HG03135 (cell line): ENCODE results near the gene LPAR5.
A peak's percentile ranks its signal among the peaks of the same experiment; 100 is the strongest.

Experiments
- ATAC-seq: cut with Tn5 transposase; IDR thresholded peaks from one replicate; pipeline ENCODE4 v1.9.1; 2021; ENCODE audit warnings: mild to moderate bottlenecking, moderate library complexity; ENCODE audit not compliant: unreplicated experiment

The LPAR5 gene

GRCh38 chr12:6635856-6636531 is at the start of gene LPAR5:
LPAR5 (minus strand) TSS chr12:6635959; CDS start chr12:6621248, 14,711 bp downstream.
- peak; percentile 42 for ATAC-seq

- no peak for ATAC-seq
These were observed 48.9 kb upstream of the LPAR5 start for GRCh38 chr12:6684609-6685008.

DNA sequence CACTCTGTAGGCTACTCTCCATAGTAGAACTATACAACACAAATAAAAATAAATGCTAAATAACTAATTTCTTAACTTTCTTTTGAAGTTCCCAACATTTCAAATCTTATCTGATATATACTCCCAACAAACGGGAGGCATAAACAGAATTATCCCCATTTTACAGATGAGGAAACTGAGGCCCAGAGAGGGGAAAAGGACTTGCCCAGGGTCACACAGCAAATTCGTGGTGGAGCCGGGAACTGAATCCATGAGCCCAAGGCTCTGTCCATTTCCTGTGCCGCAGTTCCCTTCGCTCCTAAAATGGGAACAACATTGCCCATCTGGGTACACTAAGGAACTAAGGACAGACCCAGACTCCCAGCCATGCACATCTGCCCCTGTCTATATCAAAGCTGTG is 41.2 kb upstream of the LPAR5 start:
- ATAC-seq, result no peak

DNA sequence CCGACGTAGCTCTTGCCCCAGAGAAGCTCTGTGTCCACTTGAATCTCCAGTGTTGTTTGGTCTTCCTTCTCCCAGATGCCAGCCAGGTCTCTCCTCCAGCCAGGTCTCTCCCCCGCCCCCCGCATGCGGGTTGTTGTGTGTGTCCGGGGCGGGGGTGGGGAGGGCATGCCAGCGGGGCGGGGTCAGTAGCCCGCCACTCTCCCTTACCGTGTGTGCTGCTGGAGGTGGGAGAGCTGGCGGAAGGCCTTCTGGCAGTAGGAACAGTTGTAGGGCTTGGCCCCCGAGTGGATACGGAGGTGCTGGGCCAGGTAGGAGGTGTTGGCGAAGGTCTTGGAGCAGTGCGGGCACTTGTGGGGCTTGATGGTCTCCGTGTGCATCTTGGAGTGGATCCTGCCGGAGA is 36.4 kb upstream of the LPAR5 start:
- ATAC-seq, result no peak

DNA sequence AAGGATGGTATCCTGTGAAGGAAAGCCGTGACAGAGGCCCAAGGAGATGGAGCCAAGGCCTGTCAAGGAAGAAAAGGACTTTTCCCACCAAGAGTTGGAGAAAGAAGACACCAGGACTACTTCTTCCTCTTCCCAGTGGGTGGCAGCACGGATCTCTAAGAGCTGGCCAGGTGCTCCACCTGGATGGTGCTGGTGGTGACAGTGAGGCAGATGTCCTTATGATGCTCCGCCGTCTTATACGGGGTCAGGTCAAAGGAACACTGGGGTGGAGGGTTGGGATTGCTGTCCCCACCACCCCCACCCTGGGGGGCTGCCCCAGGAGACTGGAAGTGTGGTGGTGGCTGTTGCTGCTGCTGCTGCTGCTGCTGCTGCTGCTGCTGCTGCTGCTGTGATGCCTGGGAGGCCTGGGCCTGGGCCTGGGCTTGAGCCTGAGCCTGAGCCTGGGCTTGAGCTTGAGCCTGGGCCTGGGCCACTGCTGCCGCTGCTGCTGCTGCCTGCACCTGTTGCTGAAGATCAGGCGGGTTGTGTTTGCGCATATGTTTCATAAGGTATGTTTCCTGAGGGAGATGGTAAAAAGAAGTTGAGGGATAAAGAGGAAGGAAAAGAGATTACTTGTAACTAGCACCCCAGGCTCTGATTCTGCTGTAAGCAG is 31.9 kb upstream of the LPAR5 start:
- no peak for ATAC-seq

DNA sequence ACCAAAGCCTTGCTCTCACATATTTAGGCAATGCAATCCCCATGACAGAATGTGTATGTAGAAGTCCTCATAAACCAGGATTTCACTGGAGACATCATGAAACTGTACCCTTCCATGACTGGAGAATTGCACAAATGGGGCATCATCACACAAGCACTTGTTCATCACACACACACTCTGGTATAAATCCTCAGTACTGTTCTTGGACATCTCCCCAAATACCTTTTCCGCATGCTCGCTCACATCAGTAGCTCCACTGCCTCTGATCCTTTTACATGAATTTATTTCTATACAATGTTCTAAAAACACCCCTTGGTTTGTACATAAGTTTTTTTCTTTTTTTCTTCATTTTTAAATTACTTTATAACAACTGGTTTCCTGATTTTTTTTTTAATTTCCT is 30.5 kb upstream of the LPAR5 start:
- ATAC-seq, result no peak

DNA sequence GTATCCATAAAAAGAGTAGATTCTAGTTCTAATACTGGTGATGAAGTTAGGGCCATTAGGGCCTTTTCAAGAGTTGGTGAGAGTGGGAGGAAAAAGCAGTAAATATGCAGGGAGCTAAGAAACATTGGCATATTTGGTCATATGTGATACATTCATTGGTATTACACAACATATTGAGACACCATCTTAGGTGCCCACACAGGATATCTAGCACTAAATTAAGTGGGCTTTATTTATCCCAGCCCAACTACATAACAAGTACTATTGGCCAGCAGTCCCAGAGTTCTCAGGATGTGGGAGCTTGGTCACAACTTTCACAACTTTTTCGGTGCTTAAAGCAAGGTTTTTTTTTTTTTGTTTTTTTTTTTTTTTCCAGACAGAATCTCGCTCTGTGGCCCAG is 29.1 kb upstream of the LPAR5 start:
- ATAC-seq, result no peak

DNA sequence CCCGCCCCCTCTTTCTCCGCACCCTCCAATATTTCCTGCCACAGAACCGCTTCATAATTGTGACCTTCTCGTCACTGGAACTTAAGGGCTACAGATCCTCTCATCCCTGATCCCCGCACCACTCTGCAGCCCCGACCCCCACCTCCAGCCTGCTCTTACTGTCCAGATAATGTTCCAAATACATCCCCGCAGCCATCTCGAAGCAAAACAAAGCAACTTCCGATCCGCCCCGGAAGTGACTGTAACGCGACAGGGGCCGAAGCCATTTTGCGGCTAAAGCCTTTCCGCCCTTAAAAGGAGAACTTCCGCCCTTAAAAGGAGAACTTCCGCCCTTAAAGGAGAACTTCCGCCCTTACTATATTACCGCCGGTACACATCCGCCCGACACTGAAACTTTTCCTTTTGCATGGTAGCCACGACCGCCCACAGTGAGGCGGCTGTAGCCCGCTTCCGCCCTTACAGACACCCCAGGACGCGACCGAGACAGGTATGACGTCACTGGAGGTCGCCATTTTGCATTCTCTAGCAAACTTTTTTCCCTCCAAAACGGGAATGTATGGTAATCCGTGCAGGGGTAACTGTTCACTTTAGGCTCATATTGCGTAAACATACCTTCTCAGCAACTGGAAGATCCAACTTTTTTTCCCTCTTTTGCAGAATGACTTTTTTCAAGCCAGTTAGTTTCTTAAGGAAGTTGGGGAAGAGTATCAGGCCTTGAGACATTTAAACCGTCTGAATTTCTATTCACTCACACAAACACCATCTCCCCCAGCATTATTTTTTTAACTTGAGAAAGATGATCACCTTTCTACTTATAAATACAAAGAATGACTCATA is 27.4 kb upstream of the LPAR5 start, which contains the start of gene ING4:
ING4 (minus strand) TSS at position 214 of the 837 bp plus-strand sequence; CDS start at position 196, 18 bp downstream.
- peak; percentile 97 for ATAC-seq

DNA sequence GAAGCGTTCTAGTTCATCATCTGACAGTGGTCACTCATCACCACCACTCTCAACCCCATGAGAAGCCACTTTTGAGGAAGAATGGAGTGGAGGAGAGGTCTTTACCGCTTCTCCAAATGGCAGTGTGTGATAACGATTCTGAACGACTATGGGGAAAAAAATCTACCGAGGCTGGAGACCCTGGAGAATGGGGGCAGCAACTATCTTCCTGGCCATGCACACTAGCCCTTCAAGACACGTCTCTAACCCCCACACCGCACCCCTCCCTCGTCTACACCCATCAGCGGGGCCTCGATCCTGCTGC is 26.8 kb upstream of the LPAR5 start:
- ATAC-seq, result no peak

DNA sequence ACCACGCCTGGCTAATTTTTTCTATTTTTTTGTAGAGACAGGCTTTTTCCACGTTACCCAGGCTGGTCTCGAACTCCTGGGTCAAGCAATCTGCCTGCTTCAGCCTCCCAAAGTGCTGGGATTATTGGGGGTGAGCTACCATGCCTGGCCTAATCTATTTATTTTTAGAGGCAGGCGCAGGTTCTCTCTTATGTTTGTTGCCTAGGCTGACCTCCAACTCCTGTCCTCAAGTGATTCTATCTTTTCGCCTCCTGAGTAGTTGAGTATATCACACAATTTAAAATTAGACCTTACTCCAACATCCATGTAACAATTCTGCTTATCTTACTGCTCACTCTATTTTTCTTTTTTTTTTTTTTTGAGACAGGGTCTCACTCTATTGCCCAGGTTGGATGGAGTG is 18.2 kb upstream of the LPAR5 start:
- no peak for ATAC-seq

DNA sequence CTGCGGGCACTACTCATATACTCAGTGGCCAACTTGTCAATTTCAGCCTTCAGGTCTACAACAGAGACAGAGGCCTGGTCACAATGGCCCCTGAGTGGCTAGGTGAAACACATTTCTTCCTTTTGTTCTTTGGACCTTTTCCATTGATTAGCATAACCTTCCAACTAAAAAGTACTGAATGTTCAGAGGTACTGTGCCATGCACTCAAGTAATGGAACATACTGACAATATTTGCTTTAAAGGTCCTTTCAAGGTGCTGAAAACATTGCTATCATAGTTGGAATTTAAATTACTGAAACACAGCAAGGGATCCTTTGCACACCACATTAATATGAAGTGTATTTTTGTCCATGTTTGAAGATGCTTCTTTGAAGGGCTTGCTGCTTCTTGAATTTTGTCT is 17.6 kb upstream of the LPAR5 start:
- ATAC-seq, result no peak

- ATAC-seq, result no peak
These were observed 16.6 kb upstream of the LPAR5 start for GRCh38 chr12:6652391-6652790.

GRCh38 chr12:6650832-6651231 is 15.1 kb upstream of the LPAR5 start:
- ATAC-seq, result no peak

GRCh38 chr12:6647083-6647604 is 11.4 kb upstream of the LPAR5 start, which contains the start of gene ACRBP:
ACRBP (minus strand) TSS chr12:6647432; CDS start chr12:6647366, 66 bp downstream.
- no peak for ATAC-seq

- ATAC-seq, result no peak
These were observed 10.7 kb upstream of the LPAR5 start for GRCh38 chr12:6646276-6647082.

- no peak for ATAC-seq
These were observed 9.1 kb upstream of the LPAR5 start for GRCh38 chr12:6644903-6645302.

- ATAC-seq, result no peak
These were observed 8.5 kb upstream of the LPAR5 start for GRCh38 chr12:6644257-6644596.

GRCh38 chr12:6643569-6644256 is 8.0 kb upstream of the LPAR5 start:
- ATAC-seq, result no peak

- no peak for ATAC-seq
These were observed 5.4 kb upstream of the LPAR5 start for GRCh38 chr12:6641131-6641530.

- ATAC-seq, result no peak
These were observed 4.7 kb upstream of the LPAR5 start for GRCh38 chr12:6640497-6640896.
